Activated CD4-positive, alpha-beta T cell treated with anti-CD3 and anti-CD28 coated beads for 4 hours (primary cell): ENCODE measurements around the gene ABCC8.

Experiments used
- DNase-seq, 2 donors: peaks; one replicate each; pipeline ENCODE4 v3.0.0-alpha.2; 2020

Gene ABCC8

DNA sequence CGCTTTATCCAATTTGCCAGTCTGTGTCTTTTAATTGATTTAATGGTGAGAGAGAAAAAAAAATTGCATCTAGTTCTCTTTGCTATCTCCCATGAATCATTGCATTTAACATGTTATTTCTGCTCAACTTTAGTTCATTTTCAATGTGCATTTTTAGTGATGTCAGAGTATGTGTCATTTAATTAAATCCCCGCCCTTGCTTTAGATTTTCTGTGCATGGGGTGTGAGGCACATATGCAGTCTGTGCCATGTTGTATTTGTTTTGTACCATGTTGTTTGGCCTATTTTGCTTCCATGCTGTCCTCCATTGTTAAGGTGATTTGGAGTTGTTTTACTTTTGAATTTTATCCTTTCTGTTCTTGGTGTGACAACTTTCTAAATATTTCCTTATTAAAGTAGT is 133.4 kb downstream of the ABCC8 start:
- no peak for DNase-seq
